NCI-H1436 treated with DMSO at 0.1 percent for 48 hours (cell line): ENCODE measurements around the gene PPP1R14C.

Experiments used
- DNase-seq: peaks from one replicate; lab custom pipeline; 2025; lab: John Stamatoyannopoulos, UW

Gene PPP1R14C

GRCh38 chr6:150271501-150272263 is 128.8 kb downstream of the PPP1R14C start:
- DNase-seq, result no peak

GRCh38 chr6:150272264-150272975 is 129.6 kb downstream of the PPP1R14C start:
- no peak for DNase-seq

GRCh38 chr6:150272976-150273315 is 130.1 kb downstream of the PPP1R14C start:
- DNase-seq, result no peak

GRCh38 chr6:150273457-150274309 is 130.8 kb downstream of the PPP1R14C start:
- no peak for DNase-seq

GRCh38 chr6:150275489-150275888 is 132.6 kb downstream of the PPP1R14C start:
- no peak for DNase-seq

- DNase-seq, result no peak
Measured at GRCh38 chr6:150276168-150276936, 133.5 kb downstream of the PPP1R14C start.

GRCh38 chr6:150276937-150277742 is 134.3 kb downstream of the PPP1R14C start:
- DNase-seq, result no peak

- DNase-seq, result no peak
Measured at GRCh38 chr6:150279533-150279932, 136.7 kb downstream of the PPP1R14C start.

GRCh38 chr6:150280703-150281102 is 137.9 kb downstream of the PPP1R14C start:
- no peak for DNase-seq

GRCh38 chr6:150281767-150282166 is 138.9 kb downstream of the PPP1R14C start:
- no peak for DNase-seq

GRCh38 chr6:150282806-150283205 is 140.0 kb downstream of the PPP1R14C start:
- DNase-seq, result no peak

- no peak for DNase-seq
Measured at GRCh38 chr6:150286460-150286859, 143.6 kb downstream of the PPP1R14C start.

GRCh38 chr6:150286912-150287311 is 144.1 kb downstream of the PPP1R14C start:
- DNase-seq, result no peak

GRCh38 chr6:150288456-150288855 is 145.6 kb downstream of the PPP1R14C start:
- no peak for DNase-seq

GRCh38 chr6:150289454-150290071 is 146.7 kb downstream of the PPP1R14C start:
- DNase-seq, result no peak

- DNase-seq, result no peak
Measured at GRCh38 chr6:150290429-150290828, 147.6 kb downstream of the PPP1R14C start.

- DNase-seq, result no peak
Measured at GRCh38 chr6:150291968-150292710, 149.3 kb downstream of the PPP1R14C start.

- no peak for DNase-seq
Measured at GRCh38 chr6:150293019-150293418, 150.2 kb downstream of the PPP1R14C start.

- DNase-seq, result no peak
Measured at GRCh38 chr6:150293423-150294173, 150.8 kb downstream of the PPP1R14C start.
